Mammary epithelial cell (primary cell): ENCODE data around the gene KCMF1.

Experiments used
- CTCF ChIP-seq, 2 donors: IDR thresholded peaks in 1 of 2; conservative IDR thresholded peaks in 1 of 2; 2 replicates each; pipeline ENCODE4 v1.5.1; 2011 to 2012; ENCODE audit warnings: inconsistent platforms in 2 of 2, low read length in 2 of 2, mild to moderate bottlenecking in 2 of 2, control low read depth in 1 of 2, low read depth in 1 of 2; ENCODE audit not compliant: insufficient read depth in 1 of 2; ENCODE audit errors: extremely low read depth in 1 of 2
- EZH2 ChIP-seq: IDR thresholded peaks from 2 replicates; pipeline ENCODE4 v1.6.1; 2012; ENCODE audit warnings: low read length, inconsistent platforms, borderline replicate concordance

GRCh38 chr2:84940088-84940470, 30.9 kb upstream of the KCMF1 start:
- TF ChIP-seq CTCF (conservative IDR thresholded peaks at IDR 0.05 in 1 of 2, IDR thresholded peaks at IDR 0.05 in 1 of 2; ENCODE audit: extremely low read depth in 1 of 2, insufficient read depth in 1 of 2, low read depth in 1 of 2, low read length in 2 of 2) (no peak), EZH2 (no peak)
